ENCODE data around the gene SMAD3.

The SMAD3 gene

DNA sequence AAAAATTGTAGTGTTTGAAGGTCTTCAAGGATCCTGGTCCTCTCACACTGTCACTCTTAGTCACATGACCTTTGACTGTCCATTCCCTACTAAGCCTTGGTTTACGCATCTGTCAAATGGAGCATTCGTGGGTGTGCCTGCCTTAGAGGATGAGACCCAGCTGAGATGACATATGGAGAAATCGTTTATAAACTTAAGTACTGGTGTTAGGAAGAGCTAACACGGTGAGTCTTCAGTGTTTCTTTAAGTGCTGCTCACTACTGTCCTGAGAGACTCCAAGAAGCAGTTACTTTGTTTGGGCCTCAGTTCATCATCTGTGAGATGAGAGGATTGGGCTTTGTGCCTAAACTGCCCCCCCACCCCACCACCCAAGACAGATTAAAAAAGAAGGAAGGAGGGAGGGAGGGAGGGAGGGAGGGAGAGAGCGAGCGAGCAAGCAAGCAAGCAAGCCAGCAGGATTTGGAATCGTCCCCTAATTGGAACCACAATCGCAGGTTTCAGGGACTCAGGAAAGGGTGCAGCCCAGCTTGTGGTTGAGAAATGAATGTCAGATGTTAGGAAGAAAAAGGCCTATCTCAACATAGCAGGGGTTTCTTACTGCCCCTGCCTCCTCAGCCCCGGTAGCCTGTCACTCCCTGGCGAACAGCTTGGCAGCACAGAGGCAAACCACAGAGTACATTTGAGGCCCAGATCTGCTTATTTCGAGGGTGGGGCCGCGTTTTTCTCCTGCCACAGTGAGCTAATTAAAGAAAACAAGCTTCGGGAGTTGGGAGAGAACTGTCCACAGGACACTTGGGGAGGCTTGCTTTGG lies 32.7 kb downstream of the SMAD3 start:
- no peak overlapping the region for H3K9ac ChIP-seq (ENCODE audit: insufficient read length, low read depth)
- peaks cover 10% of the 10 kb centered on the region for H3K4me1 ChIP-seq (ENCODE audit: insufficient read depth, insufficient read length)
- no peaks in the 10 kb centered on the region for H3K9me3 ChIP-seq (ENCODE audit: insufficient read depth, low read length)
- no peak overlapping the region for H3K4me3 ChIP-seq (ENCODE audit: insufficient read length, low read depth)
- DNase-seq (ENCODE audit: low read depth, low spot score) = no peak
- TF ChIP-seq YY1 (IDR thresholded peaks at IDR 0.05; ENCODE audit: insufficient read depth, insufficient read length) (no peak), SUZ12 (IDR thresholded peaks at IDR 0.05; ENCODE audit: extremely low read depth, insufficient read depth, insufficient read length) (no peak), ZNF274 (IDR thresholded peaks at IDR 0.05; ENCODE audit: low read depth, low read length) (no peak)
- H3K27me3 ChIP-seq (ENCODE audit: insufficient read depth, insufficient read length) = no peaks in the 10 kb centered on the region
- H3K36me3 ChIP-seq (ENCODE audit: insufficient read depth, insufficient read length, low read length) = peaks cover 59% of the 10 kb centered on the region

DNA sequence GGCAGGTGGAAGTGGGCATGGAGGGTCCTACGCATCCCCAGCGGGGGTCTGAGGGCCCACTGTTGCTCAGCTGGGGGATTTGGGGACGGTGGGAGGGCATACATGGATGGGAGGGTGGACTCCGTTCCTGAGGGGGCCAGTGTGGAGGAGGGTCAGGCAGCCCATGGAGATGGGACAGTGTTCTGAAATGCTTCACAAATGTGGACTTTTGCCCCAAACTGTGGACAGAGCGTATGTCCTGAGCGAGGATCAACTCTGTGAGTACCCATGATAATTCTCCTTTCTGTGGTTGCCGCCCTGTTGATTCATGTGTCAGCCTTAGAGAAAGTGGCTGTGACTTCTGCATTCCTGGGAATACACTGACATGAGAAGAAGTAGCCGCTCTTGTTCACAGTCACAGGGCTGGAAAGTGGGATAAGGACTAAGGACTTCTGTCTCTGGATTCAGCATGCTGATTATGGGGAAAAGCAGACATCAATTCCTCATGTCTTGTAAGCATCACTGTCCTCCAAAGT lies 33.4 kb downstream of the SMAD3 start:
- no peaks in the 10 kb centered on the region for H3K9me3 ChIP-seq (ENCODE audit: insufficient read depth, low read length)
- no peak for DNase-seq (ENCODE audit: low read depth, low spot score)
- TF ChIP-seq YY1 (IDR thresholded peaks at IDR 0.05; ENCODE audit: insufficient read depth, insufficient read length) = no peak
- no peak for TF ChIP-seq SUZ12 (IDR thresholded peaks at IDR 0.05; ENCODE audit: extremely low read depth, insufficient read depth, insufficient read length)
- no peak for TF ChIP-seq ZNF274 (IDR thresholded peaks at IDR 0.05; ENCODE audit: low read depth, low read length)
- no peaks in the 10 kb centered on the region for H3K27me3 ChIP-seq (ENCODE audit: insufficient read depth, insufficient read length)
- peaks cover 58% of the 10 kb centered on the region for H3K36me3 ChIP-seq (ENCODE audit: insufficient read depth, insufficient read length, low read length)
- H3K4me3 ChIP-seq (ENCODE audit: insufficient read length, low read depth) = no peak overlapping the region
- H3K4me1 ChIP-seq (ENCODE audit: insufficient read depth, insufficient read length) = peaks cover 13% of the 10 kb centered on the region
- no peak overlapping the region for H3K9ac ChIP-seq (ENCODE audit: insufficient read length, low read depth)

DNA sequence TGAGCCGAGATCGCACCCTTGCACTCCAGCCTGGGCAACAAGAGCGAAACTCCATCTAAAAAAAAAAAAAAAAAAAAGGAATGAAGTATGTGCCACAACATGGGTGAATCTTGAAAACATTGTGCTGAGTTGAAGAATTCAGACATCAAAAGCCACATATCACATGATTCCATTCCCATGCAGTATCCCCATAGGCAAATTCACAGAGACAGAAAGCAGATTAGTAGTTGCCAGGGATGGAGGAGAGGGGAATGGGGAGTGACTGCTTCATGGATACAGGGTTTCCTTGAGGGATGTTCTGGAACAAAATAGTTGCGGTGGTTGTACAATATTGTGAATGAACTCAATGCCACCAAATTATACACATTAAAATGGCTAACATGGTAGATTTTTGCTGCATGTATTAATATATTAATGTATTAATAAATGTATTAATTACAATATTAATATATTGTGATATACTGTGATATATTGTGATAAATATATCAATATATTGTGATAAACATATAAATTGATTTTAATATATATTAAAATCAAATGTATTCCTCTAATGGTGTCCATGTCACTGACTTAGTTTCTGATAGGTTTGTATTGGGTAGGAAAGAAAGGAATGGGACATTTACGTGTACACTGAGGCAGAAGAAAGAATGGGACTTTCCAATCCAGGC lies 34.9 kb downstream of the SMAD3 start:
- Histone ChIP-seq H3K4me3 (ENCODE audit: insufficient read length, low read depth) (no peak overlapping the region), H3K36me3 (ENCODE audit: insufficient read depth, insufficient read length, low read length) (peaks cover 43% of the 10 kb centered on the region), H3K9ac (ENCODE audit: insufficient read length, low read depth) (no peak overlapping the region), H3K27me3 (ENCODE audit: insufficient read depth, insufficient read length) (no peaks in the 10 kb centered on the region), H3K9me3 (ENCODE audit: insufficient read depth, low read length) (no peaks in the 10 kb centered on the region), H3K4me1 (ENCODE audit: insufficient read depth, insufficient read length) (peaks cover 12% of the 10 kb centered on the region)
- DNase-seq (ENCODE audit: low read depth, low spot score) = no peak
- no peak for TF ChIP-seq YY1 (IDR thresholded peaks at IDR 0.05; ENCODE audit: insufficient read depth, insufficient read length)
- TF ChIP-seq ZNF274 (IDR thresholded peaks at IDR 0.05; ENCODE audit: low read depth, low read length) = no peak
- no peak for TF ChIP-seq SUZ12 (IDR thresholded peaks at IDR 0.05; ENCODE audit: extremely low read depth, insufficient read depth, insufficient read length)

DNA sequence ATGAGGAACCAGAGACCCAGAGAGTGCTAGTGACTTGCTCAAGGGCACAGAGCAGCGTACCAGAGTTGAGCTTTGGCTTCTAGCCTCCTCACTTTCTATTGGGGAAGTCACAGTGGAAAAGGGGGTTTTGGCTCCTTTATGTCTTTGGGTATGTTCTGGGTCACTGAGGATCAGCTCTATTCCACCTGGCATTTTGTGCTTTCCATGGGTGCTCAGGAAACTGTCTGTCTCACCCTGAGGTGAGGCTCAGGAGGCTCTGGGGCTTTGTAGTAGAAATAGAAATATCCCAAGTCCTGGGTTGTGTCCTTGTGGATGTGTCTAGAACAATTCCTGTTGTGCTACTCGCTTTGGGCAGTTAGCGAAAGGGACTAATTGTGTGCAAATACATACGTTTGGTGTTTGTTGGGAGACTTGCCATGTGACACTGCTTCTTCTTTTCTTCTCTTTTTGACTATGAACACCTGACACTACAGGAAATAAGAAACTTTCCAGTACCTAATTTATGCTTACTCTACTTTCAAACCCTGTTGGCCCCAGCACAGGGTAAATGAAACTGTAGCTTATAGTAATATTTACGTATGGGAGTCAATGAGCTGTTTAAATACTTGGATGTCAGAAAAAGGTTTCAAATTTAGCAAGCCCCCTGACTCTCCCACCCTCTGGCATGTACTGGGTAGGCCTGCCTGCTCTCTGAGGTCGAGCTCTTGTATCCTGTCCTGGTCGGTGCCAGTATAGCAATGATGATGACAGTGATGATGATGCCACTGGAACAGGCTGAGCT lies 35.6 kb downstream of the SMAD3 start:
- TF ChIP-seq ZNF274 (IDR thresholded peaks at IDR 0.05; ENCODE audit: low read depth, low read length) (no peak), YY1 (IDR thresholded peaks at IDR 0.05; ENCODE audit: insufficient read depth, insufficient read length) (no peak), SUZ12 (IDR thresholded peaks at IDR 0.05; ENCODE audit: extremely low read depth, insufficient read depth, insufficient read length) (no peak)
- no peak for DNase-seq (ENCODE audit: low read depth, low spot score)
- Histone ChIP-seq H3K4me1 (ENCODE audit: insufficient read depth, insufficient read length) (peaks cover 18% of the 10 kb centered on the region), H3K4me3 (ENCODE audit: insufficient read length, low read depth) (no peak overlapping the region), H3K36me3 (ENCODE audit: insufficient read depth, insufficient read length, low read length) (peaks cover 36% of the 10 kb centered on the region), H3K9me3 (ENCODE audit: insufficient read depth, low read length) (no peaks in the 10 kb centered on the region), H3K9ac (ENCODE audit: insufficient read length, low read depth) (no peak overlapping the region), H3K27me3 (ENCODE audit: insufficient read depth, insufficient read length) (no peaks in the 10 kb centered on the region)

DNA sequence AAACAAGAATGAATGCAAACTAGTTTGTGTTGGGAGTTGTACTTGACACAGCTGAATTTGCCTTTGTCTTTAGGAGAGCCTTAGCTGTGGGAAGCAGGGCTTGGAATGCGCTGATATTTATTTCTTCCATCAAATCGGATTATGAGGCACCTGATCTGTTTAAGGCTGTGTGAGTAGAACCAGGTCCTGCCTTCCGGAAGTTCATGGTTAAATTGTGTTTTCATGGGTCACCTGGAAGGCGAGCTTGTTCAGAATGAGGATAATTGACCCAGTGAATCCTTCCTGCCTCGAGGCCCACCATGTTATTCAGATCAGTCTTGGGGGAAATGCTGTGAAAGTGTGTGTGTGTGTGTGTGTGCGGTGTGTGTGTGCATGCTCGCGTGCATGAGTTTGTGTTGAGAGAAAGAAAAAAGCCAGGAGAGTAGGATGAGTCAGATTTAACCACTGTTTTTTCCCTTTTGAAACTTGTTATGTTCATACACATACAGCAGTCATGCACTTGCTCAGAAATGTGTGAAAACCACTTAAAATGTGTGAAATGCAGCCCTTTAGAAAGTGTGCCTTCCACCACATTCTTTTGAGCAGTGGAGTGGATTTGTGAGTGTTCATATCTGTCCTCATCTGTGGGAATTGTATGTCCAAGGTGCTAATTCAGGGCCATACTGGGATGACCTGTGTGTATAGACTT lies 36.7 kb downstream of the SMAD3 start:
- peaks cover 19% of the 10 kb centered on the region for H3K4me1 ChIP-seq (ENCODE audit: insufficient read depth, insufficient read length)
- H3K9ac ChIP-seq (ENCODE audit: insufficient read length, low read depth) = no peak overlapping the region
- no peak overlapping the region for H3K4me3 ChIP-seq (ENCODE audit: insufficient read length, low read depth)
- H3K9me3 ChIP-seq (ENCODE audit: insufficient read depth, low read length) = no peaks in the 10 kb centered on the region
- H3K27me3 ChIP-seq (ENCODE audit: insufficient read depth, insufficient read length) = no peaks in the 10 kb centered on the region
- no peak for DNase-seq (ENCODE audit: low read depth, low spot score)
- no peak for TF ChIP-seq ZNF274 (IDR thresholded peaks at IDR 0.05; ENCODE audit: low read depth, low read length)
- no peak for TF ChIP-seq YY1 (IDR thresholded peaks at IDR 0.05; ENCODE audit: insufficient read depth, insufficient read length)
- TF ChIP-seq SUZ12 (IDR thresholded peaks at IDR 0.05; ENCODE audit: extremely low read depth, insufficient read depth, insufficient read length) = no peak
- H3K36me3 ChIP-seq (ENCODE audit: insufficient read depth, insufficient read length, low read length) = peaks cover 33% of the 10 kb centered on the region

DNA sequence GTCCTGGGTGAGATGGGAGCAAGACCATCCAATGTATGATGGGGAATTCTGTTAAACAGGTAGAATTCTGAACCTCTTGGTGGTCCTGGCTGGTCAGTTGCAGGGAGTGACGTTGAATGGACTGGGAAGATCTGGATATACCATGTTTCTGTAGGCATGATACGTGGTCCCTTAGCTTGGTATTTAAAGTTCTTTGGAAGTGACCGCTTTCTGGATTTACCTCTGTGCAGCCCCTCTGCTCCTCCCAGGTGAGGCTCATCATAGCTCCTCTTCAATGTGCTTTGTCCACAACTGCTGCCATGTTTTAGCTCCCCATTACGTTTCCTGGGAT lies 37.2 kb downstream of the SMAD3 start:
- DNase-seq (ENCODE audit: low read depth, low spot score) = no peak
- H3K36me3 ChIP-seq (ENCODE audit: insufficient read depth, insufficient read length, low read length) = peaks cover 31% of the 10 kb centered on the region
- peaks cover 19% of the 10 kb centered on the region for H3K4me1 ChIP-seq (ENCODE audit: insufficient read depth, insufficient read length)
- no peak overlapping the region for H3K4me3 ChIP-seq (ENCODE audit: insufficient read length, low read depth)
- no peak overlapping the region for H3K9ac ChIP-seq (ENCODE audit: insufficient read length, low read depth)
- H3K9me3 ChIP-seq (ENCODE audit: insufficient read depth, low read length) = no peaks in the 10 kb centered on the region
- no peak for TF ChIP-seq ZNF274 (IDR thresholded peaks at IDR 0.05; ENCODE audit: low read depth, low read length)
- TF ChIP-seq YY1 (IDR thresholded peaks at IDR 0.05; ENCODE audit: insufficient read depth, insufficient read length) = no peak
- no peak for TF ChIP-seq SUZ12 (IDR thresholded peaks at IDR 0.05; ENCODE audit: extremely low read depth, insufficient read depth, insufficient read length)
- no peaks in the 10 kb centered on the region for H3K27me3 ChIP-seq (ENCODE audit: insufficient read depth, insufficient read length)
